ENCODE results near the gene PPP1R2. TPM values are rescaled to one million over a fixed set of nuclear protein-coding genes. Genes with fewer than 3 reads are reported as not detected.

Gene PPP1R2
- total RNA-seq, 1 experiment from 2014 or later = 46.1 TPM

DNA sequence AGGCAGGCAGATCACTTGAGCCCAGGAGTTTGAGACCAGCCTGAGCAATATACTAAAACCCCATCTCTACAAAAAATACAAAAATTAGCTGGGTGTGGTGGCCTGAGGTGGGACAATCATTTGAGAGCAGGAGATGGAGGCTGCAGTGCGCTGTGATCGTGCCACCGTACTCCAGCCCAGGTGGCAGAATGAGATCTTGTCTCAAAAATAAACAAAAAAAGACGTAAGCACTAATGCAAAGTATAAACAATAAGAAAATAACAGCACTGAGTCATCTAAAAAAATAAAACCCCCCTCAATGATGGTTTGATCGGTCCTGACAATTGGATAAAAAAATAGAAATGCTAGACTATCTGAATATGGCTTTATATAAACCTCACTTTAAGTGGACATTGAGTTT, 3.6 kb downstream of the PPP1R2 start:
- H4K20me1 ChIP-seq (ENCODE audit: insufficient read depth) = no peaks in the 10 kb centered on the region

More for the DNA sequence above, 3.6 kb downstream of the PPP1R2 start:
- ChIA-PET RAD21 (ENCODE audit: low non-redundant PET in 1 of 2, low total read pairs in 2 of 2, uncharacterized antibody in 2 of 2, unreplicated experiment in 2 of 2) (no interaction called here), POLR2A (no interaction called here), CTCF (no interaction called here)
- Histone ChIP-seq H3K27me3 (ENCODE audit: insufficient read depth, low read length) (no peaks in the 10 kb centered on the region), H3K27ac (ENCODE audit: low read depth, low read length) (no peak overlapping the region), H3K4me3 (replicated peaks in 1 of 2; ENCODE audit: low read depth in 1 of 2, low read length in 2 of 2) (no peak overlapping the region), H3K79me2 (ENCODE audit: insufficient read depth, low read length) (peaks cover 75% of the 10 kb centered on the region), H3K9me3 (ENCODE audit: control insufficient read depth in 1 of 2, insufficient read depth in 1 of 2, low read depth in 1 of 2, low read length in 2 of 2) (no peaks in the 10 kb centered on the region), H3K9me2 (ENCODE audit: insufficient read depth) (no peaks in the 10 kb centered on the region), H3K4me1 (ENCODE audit: control insufficient read depth in 1 of 2, insufficient read depth in 2 of 2, low read length in 2 of 2) (peaks cover 5 to 18% of the 10 kb centered on the region in 2 experiments; a peak in 3 of 4 replicates), H2AFZ (ENCODE audit: low read depth, low read length, poor library complexity, severe bottlenecking) (no peak overlapping the region), H3K36me3 (ENCODE audit: control insufficient read depth in 1 of 2, insufficient read depth in 2 of 2, low read length in 2 of 2) (0 out of 4 replicates have a peak, but pooled peaks cover 0 to 3% of the 10 kb centered on the region in 2 experiments), H3K4me2 (ENCODE audit: low read length) (no peak overlapping the region), H3K9ac (ENCODE audit: low read length) (no peak overlapping the region)
- ATAC-seq (no peak), DNase-seq (ENCODE audit: low read depth, low spot score) (no peak)
- BruUV-seq (replicated peaks) = no TSS peak
- intact Hi-C loops (cut with micrococcal nuclease) = no loop called here
- no peak for TF ChIP-seq POLR2A (IDR thresholded peaks at IDR 0.05; ENCODE audit: borderline replicate concordance, extremely low read depth, insufficient read depth, insufficient read length)
- TF ChIP-seq CBX3 (IDR thresholded peaks at IDR 0.05; ENCODE audit: low read depth) = no peak
- TF ChIP-seq JUND (IDR thresholded peaks at IDR 0.05) = no peak
- TF ChIP-seq ZFX (IDR thresholded peaks at IDR 0.05) = no peak
- no peak for TF ChIP-seq REST (IDR thresholded peaks at IDR 0.05; ENCODE audit: low read depth)
- TF ChIP-seq EGR1 (IDR thresholded peaks at IDR 0.05; ENCODE audit: low read depth) = no peak
- TF ChIP-seq, protein P1, sequence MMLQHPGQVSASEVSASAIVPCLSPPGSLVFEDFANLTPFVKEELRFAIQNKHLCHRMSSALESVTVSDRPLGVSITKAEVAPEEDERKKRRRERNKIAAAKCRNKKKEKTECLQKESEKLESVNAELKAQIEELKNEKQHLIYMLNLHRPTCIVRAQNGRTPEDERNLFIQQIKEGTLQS (IDR thresholded peaks at IDR 0.05) = no peak
- no peak for TF ChIP-seq YY1 (IDR thresholded peaks at IDR 0.05; ENCODE audit: extremely low read depth, insufficient replicate concordance, low read depth, low read length)

All from HCT116 (cell line).